H1 (cell line): ENCODE data around the gene RIN1. TPM values are rescaled to one million over a fixed set of nuclear protein-coding genes. Genes with fewer than 3 reads are reported as not detected.

Experiments used
- CHD2 ChIP-seq: IDR thresholded peaks from 2 replicates; pipeline ENCODE4 v1.6.1; 2012; ENCODE audit warnings: low read length, improper control_type of control experiment
- HDAC2 ChIP-seq, 2 experiments: fragments of 300-600 bp in 1 of 2; sonication (generic) in 1 of 2; IDR thresholded peaks; 2 replicates each; pipeline ENCODE4 v1.6.1; 2011 to 2012; ENCODE audit warnings: low read depth in 2 of 2, low read length in 2 of 2, mild to moderate bottlenecking in 2 of 2, moderate library complexity in 2 of 2, borderline replicate concordance in 1 of 2, inconsistent platforms in 1 of 2
- NRF1 ChIP-seq: IDR thresholded peaks from 2 replicates; pipeline ENCODE4 v1.6.1; 2011; ENCODE audit warnings: mild to moderate bottlenecking, low read depth, low read length, improper control_type of control experiment
- POU5F1 ChIP-seq: IDR thresholded peaks from 2 replicates; pipeline ENCODE4 v1.6.1; 2011; ENCODE audit warnings: low read depth, mild to moderate bottlenecking, low read length, moderate library complexity
- RBBP5 ChIP-seq: IDR thresholded peaks from 2 replicates; pipeline ENCODE4 v1.7.1; 2012; ENCODE audit warnings: low read depth, mild to moderate bottlenecking, inconsistent platforms, low read length, moderate library complexity, borderline replicate concordance
- polyA plus RNA-seq, 7 experiments: library from polyadenylated mRNA; depleted of rRNA in 3 of 7; stranded (reverse) in 5 of 7; unstranded in 2 of 7; fragments of >200 nt in 5 of 7; fragments of 200-250 nt in 2 of 7; gene quantifications; 1 replicate in 5 of 7; 2 replicates in 1 of 7; 4 replicates in 1 of 7; pipeline versions ENCODE4 v1.2.1 to v1.2.3, GENCODE V29; 2011 to 2013; ENCODE audit warnings: missing spikeins in 2 of 7, mixed read lengths in 2 of 7
- total RNA-seq: library from RNA; stranded (reverse); fragmentation: NEBNext Ultra II Directional; extraction: Animal tissue kit (Norgen Biotek cat#: 25700); gene quantifications from 2 replicates; pipeline ENCODE4 v1.2.1, GENCODE V29; 2021
- TF ChIP-seq, protein P1 (sequence below): IDR thresholded peaks from 2 replicates; pipeline ENCODE4 v1.6.1; 2012; ENCODE audit warnings: low read length, inconsistent platforms

The RIN1 gene
- total and polyA plus RNA-seq, 2 of the 8 experiments (the other 6 are each of a cell fraction or from before 2014, with no cell fraction given) = 2.5 to 5.4 TPM

DNA sequence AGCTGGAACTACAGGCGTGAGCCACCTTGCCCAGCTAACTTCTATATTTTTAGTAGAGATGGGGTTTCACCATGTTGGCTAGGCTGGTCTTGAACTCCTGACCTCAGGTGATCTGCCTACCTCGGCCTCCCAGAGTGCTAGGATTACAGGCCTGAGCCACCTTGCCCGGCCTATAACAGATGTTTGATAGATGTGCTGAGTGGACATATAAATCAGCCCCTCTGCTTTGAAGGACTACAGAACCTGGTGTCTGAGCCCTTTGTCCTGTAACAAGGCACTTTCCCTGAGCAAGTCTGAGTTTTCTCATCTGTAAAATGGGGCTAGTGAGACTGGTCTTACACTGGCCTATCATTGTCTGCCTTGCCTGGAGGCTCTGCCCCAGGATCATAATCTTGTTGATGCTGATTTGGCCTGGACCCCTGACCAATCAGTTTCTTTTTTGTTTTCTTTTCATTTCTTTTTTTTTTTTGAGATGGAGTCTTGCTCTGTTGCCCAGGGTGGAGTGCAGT, 7.0 kb downstream of the RIN1 start (continued):
- no peak for TF ChIP-seq RBBP5
- TF ChIP-seq CHD2 = no peak
- TF ChIP-seq, protein P1, sequence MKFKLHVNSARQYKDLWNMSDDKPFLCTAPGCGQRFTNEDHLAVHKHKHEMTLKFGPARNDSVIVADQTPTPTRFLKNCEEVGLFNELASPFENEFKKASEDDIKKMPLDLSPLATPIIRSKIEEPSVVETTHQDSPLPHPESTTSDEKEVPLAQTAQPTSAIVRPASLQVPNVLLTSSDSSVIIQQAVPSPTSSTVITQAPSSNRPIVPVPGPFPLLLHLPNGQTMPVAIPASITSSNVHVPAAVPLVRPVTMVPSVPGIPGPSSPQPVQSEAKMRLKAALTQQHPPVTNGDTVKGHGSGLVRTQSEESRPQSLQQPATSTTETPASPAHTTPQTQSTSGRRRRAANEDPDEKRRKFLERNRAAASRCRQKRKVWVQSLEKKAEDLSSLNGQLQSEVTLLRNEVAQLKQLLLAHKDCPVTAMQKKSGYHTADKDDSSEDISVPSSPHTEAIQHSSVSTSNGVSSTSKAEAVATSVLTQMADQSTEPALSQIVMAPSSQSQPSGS = no peak
- TF ChIP-seq NRF1 = no peak
- no peak for TF ChIP-seq HDAC2 (IDR thresholded peaks at IDR 0.05; ENCODE audit: borderline replicate concordance in 1 of 2, low read depth in 2 of 2, low read length in 2 of 2)
- TF ChIP-seq POU5F1 = no peak
